ENCODE results near the gene COMT.
A peak's percentile ranks its signal among the peaks of the same experiment; 100 is the strongest.

The COMT gene

DNA sequence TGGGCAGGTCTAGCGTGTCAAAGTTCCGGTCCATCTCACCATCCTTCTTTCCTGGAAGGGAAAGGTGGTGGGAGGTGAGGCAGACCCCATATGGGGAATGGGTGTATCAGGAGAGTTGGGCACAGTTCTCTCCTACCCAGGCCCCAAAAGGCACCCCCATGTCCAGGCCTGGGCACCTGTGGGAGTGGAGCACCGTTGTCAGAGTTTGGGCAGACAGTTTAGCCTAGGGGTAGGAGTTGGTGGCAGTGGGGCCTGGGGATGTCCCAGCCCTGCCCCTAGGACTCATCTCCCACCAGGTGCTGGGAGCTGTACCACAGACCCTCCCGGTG is 34.1 kb downstream of the COMT start:
- ATAC-seq: no peak
- Mint-ChIP-seq H3K36me3 (no peaks in the 10 kb centered on the region), H3K27ac (no peak overlapping the region), H3K9me3 (no peaks in the 10 kb centered on the region), H3K27me3 (peaks cover 21% of the 10 kb centered on the region), H3K4me3 (no peak overlapping the region), H3K4me1 (peaks cover 18% of the 10 kb centered on the region)

- no peaks in the 10 kb centered on the region for H3K9me3 Mint-ChIP-seq
- no peak overlapping the region for H3K27ac Mint-ChIP-seq
- peaks cover 13% of the 10 kb centered on the region for H3K4me1 Mint-ChIP-seq
- no peak for ATAC-seq
- H3K4me3 Mint-ChIP-seq: no peak overlapping the region
- no peaks in the 10 kb centered on the region for H3K36me3 Mint-ChIP-seq
- H3K27me3 Mint-ChIP-seq: peaks cover 21% of the 10 kb centered on the region
These were observed 35.1 kb downstream of the COMT start for GRCh38 chr22:19976671-19977070.

DNA sequence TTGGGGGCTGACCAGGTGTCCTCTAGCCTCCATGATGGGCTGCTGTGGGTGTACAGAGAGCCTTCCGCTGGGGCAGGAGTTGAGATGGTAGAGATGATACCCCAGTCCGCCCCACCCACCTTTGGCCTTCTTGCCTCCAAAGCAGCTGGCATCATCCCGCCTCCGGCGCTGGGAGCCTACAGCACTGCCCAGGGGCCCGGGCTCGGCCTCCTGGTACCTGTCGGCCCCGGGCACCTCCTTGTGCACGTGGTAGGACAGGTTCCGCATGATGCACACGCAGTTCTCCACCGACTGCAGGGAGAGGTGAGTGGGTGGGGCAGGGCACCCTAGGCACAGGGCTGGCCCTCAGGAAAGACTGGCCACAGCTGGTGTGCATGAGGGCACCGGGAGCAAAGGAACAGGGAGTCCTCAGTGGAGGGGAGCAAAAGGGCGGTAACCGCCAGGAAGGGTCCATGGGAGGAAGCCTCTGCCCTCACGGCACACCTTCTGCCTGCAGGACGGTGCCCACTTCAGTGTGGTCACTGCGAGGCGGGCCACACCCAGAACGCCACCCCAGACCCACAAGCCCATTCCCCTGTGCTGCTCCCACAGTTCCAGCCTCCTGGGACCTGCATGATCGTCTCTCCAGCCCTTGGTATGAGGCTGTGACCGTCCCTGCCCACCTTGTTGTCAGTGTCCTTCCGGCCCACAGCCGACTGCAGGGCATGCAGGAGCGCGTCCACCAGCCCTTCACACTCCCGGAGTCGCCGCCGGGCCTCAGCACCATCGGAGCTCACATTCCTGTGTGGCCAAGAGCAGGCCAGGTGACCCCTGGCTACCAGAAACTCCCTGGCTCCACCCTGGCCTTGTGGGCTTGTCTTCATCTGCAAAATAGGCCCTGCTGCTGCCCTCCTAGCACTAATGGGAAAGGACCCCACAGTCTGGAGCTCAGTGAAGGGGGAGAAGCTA is 36.0 kb downstream of the COMT start:
- H3K9me3 Mint-ChIP-seq: no peaks in the 10 kb centered on the region
- peaks cover 21% of the 10 kb centered on the region for H3K27me3 Mint-ChIP-seq
- H3K36me3 Mint-ChIP-seq: no peaks in the 10 kb centered on the region
- no peak for ATAC-seq
- no peak overlapping the region for H3K27ac Mint-ChIP-seq
- H3K4me3 Mint-ChIP-seq: no peak overlapping the region
- H3K4me1 Mint-ChIP-seq: peaks cover 13% of the 10 kb centered on the region

- no peak overlapping the region for H3K27ac Mint-ChIP-seq
- peaks cover 13% of the 10 kb centered on the region for H3K4me1 Mint-ChIP-seq
- H3K9me3 Mint-ChIP-seq: no peaks in the 10 kb centered on the region
- peaks cover 23% of the 10 kb centered on the region for H3K27me3 Mint-ChIP-seq
- no peak overlapping the region for H3K4me3 Mint-ChIP-seq
- ATAC-seq: no peak
- no peaks in the 10 kb centered on the region for H3K36me3 Mint-ChIP-seq
These were observed 37.2 kb downstream of the COMT start for GRCh38 chr22:19978748-19979147.

DNA sequence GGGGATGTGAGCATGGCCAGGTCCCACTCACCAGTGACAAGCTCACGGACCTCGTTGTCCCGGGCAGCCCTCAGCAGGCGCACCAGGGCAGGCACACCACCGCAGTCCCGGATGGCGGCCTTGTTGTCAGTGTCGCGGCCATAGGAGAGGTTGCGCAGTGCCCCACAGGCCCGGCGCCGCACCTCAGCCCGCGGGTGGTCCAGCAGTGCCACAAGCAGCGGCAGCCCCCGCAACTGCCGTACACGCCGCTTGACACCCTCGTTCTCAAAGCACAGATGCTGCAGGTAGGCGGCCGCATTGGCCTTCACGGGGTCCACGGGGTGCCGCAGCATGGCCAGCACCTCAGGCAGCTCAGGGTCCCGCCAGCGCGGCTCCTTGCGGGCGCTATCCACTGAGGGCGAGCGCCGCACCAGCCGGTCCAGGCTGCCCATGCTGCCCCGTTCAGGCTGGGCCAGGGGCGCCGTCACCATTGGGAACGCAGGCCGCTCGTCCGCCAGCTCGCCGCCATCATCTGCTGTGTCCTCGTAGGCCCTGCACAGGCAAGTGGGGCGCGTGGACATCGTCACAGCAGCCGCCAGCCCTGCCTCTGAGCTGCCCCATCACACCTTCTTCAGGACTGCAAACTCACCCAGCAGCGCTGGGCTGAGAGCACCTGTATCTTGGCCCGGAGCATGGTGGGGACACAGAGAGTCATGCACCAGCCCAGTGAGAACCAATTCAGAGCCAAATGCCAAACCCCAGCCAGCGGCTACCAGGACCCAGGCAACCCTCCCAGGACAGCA is 38.3 kb downstream of the COMT start:
- Mint-ChIP-seq H3K4me1 (peaks cover 7% of the 10 kb centered on the region), H3K27ac (no peak overlapping the region), H3K4me3 (no peak overlapping the region), H3K36me3 (no peaks in the 10 kb centered on the region), H3K27me3 (peaks cover 23% of the 10 kb centered on the region), H3K9me3 (no peaks in the 10 kb centered on the region)
- ATAC-seq: no peak

- no peak overlapping the region for H3K4me3 Mint-ChIP-seq
- H3K27ac Mint-ChIP-seq: no peak overlapping the region
- no peaks in the 10 kb centered on the region for H3K9me3 Mint-ChIP-seq
- H3K4me1 Mint-ChIP-seq: no peaks in the 10 kb centered on the region
- no peak for ATAC-seq
- peaks cover 23% of the 10 kb centered on the region for H3K27me3 Mint-ChIP-seq
- H3K36me3 Mint-ChIP-seq: no peaks in the 10 kb centered on the region
These were observed 39.2 kb downstream of the COMT start for GRCh38 chr22:19980766-19981165.

- Mint-ChIP-seq H3K9me3 (no peaks in the 10 kb centered on the region), H3K4me3 (no peak overlapping the region), H3K27ac (no peak overlapping the region), H3K4me1 (peaks cover 3% of the 10 kb centered on the region), H3K36me3 (no peaks in the 10 kb centered on the region), H3K27me3 (peaks cover 23% of the 10 kb centered on the region)
- no peak for ATAC-seq
These were observed 39.8 kb downstream of the COMT start for GRCh38 chr22:19981171-19981960.

DNA sequence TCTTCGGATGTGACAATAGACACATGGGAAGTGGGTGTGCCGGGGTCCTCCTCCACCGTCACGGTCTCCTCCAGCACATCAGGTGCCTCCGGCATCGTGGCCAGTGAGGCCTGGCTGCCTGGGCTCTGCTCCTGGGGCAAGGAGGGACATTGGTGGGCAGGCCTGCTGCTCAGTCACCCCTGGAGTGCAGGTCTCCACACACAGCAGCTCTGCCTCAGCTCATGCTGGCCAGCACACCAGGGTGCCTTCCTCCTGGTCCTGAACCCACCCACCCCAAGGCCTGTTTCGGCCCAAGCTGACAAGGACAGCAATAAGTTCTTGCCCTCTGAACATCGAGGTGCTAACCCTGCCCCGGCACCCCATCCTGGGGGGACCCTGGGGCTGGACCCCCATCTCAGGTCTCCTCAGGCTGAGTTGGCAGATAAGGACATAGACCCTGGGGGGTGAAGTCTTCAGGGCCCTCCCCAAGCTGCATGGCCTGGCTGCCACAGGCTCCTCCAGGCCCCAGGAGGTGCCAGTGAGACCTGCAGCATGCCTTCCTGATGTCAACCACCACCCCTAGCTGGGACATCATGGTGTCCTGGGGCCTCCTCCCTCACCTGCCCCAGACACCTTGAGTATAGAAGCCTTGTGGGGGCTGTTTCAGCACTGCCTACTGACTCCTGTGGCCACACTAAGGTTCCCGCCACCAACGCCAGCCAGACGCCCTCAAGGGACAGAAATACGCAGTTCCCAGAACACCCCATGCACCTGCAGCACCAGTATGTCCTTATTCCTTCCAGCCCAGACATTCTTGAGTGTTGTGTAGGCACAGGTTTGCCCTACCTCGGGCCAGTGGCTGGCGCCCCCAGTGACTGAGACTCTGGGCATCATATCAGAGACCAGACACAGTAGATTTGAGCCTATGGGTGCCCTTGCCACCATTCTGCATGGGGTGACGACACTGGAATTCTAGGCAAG is 40.7 kb downstream of the COMT start:
- Mint-ChIP-seq H3K9me3 (no peaks in the 10 kb centered on the region), H3K36me3 (no peaks in the 10 kb centered on the region), H3K4me1 (peaks cover 6% of the 10 kb centered on the region), H3K27me3 (peaks cover 23% of the 10 kb centered on the region), H3K27ac (no peak overlapping the region), H3K4me3 (no peak overlapping the region)
- ATAC-seq: no peak

GRCh38 chr22:19982991-19983578 is 41.5 kb downstream of the COMT start:
- Mint-ChIP-seq H3K36me3 (no peaks in the 10 kb centered on the region), H3K27me3 (peaks cover 23% of the 10 kb centered on the region), H3K4me3 (no peak overlapping the region), H3K27ac (no peak overlapping the region), H3K9me3 (no peaks in the 10 kb centered on the region), H3K4me1 (peaks cover 6% of the 10 kb centered on the region)
- no peak for ATAC-seq

DNA sequence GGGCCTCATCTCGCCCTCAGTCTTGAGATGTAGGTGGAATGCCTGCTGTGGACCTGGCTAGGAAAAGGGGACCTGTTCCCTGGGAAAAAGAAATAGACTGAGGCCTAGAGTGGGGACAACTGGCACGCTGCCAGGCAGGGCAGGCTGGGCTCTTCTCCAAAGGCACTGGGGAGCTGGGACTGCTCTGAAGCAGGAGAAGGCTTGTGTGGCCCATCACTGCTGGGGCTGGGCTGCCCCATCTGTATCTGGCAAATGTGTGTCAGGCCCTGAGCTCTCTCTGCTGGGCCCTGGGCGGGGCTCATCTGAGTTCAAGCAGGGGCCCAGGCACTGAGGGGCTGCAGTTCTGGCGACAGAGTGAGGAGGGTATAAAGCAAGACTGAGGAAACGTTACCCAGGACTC is 42.2 kb downstream of the COMT start:
- ATAC-seq: no peak
- H3K4me1 Mint-ChIP-seq: peaks cover 6% of the 10 kb centered on the region
- no peak overlapping the region for H3K27ac Mint-ChIP-seq
- H3K27me3 Mint-ChIP-seq: peaks cover 23% of the 10 kb centered on the region
- H3K4me3 Mint-ChIP-seq: no peak overlapping the region
- H3K36me3 Mint-ChIP-seq: no peaks in the 10 kb centered on the region
- H3K9me3 Mint-ChIP-seq: no peaks in the 10 kb centered on the region

DNA sequence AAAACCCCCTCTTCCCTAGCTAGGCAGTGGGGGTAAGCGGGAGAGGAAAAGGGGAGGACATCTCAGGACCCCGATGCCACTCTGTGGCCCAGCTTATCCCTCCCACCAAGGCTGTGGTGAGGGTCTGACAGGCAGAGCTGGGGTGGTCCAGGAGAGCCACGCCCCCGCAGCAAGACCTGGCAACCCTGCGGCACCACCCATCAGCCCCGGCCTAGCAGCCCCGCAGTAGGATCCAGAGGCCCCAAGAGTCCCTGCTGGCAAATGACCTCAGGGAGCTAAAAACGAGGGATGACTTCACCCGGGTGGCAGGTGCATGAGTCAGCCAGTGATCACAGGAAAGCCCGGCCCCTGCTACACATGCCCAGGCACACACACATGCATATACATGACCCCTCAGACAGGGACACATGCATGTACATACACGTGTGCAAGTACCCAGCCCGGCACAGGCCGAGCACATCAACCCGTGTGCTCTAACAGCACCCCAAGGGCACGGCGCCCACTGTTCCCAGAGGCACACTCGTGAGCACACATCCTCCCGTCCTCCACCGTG is 42.7 kb downstream of the COMT start:
- Mint-ChIP-seq H3K27ac (no peak overlapping the region), H3K27me3 (peaks cover 23% of the 10 kb centered on the region), H3K4me1 (peaks cover 6% of the 10 kb centered on the region), H3K9me3 (no peaks in the 10 kb centered on the region), H3K4me3 (no peak overlapping the region), H3K36me3 (no peaks in the 10 kb centered on the region)
- no peak for ATAC-seq

DNA sequence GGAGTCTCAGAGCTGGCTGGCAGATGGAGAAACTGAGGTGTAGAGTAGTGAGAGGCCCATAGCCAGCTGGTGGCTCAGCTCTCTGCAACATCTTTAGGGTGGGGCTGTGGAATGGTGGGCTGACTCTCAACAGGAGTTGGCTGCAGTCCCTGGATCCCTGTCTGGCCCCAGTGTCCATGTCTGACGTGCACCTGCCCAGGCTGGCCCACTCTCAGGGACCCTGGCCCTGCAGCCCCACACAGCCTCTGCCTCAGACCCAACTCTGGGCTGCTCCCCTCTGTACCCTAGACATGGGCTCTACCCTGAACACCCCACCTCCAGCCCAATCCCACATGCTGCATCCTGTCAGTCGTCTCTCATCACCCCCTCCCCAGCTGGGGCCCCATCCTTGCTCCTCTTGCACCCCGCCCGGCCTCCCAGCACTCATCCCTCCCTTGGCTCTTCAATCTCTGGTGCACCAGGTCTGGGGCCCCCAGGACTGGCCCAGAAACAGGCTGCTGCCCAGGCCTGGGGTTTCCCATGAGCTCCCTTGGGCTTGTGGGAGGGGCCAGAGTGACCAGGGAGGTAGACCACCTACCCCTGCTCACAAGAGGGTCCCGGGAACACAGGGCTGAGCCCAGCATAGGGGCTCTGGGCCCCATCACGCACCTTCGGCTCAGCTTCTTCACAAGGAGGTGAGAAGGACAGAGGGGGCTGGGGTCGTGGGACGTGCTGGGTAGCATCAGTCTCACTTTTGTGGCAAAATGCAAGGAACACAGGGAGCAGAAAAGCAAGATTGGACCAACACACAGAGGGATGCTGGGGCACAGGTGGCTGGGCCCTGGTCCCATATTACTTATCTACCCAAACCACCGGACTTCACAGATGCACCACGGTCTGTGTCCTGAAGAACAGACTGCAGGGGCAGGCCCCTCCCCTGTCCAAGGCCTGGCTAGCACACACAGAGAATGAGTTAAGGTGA is 43.6 kb downstream of the COMT start:
- peaks cover 23% of the 10 kb centered on the region for H3K27me3 Mint-ChIP-seq
- peaks cover 6% of the 10 kb centered on the region for H3K4me1 Mint-ChIP-seq
- no peak overlapping the region for H3K27ac Mint-ChIP-seq
- ATAC-seq: no peak
- H3K9me3 Mint-ChIP-seq: no peaks in the 10 kb centered on the region
- no peaks in the 10 kb centered on the region for H3K36me3 Mint-ChIP-seq
- H3K4me3 Mint-ChIP-seq: no peak overlapping the region

GRCh38 chr22:19986011-19986409 is 44.4 kb downstream of the COMT start:
- Mint-ChIP-seq H3K27me3 (peaks cover 23% of the 10 kb centered on the region), H3K27ac (no peak overlapping the region), H3K9me3 (no peaks in the 10 kb centered on the region), H3K4me1 (peaks cover 6% of the 10 kb centered on the region), H3K36me3 (no peaks in the 10 kb centered on the region), H3K4me3 (peak overlapping the region; percentile 46)
- no peak for ATAC-seq

Measured in stimulated activated memory B cell treated with anti-CD40 and anti-IgM and Interleukin-4, amounts not matched to agents 10 μg/mL and 1 μg/mL and 100 μg/mL, for 72 hours (primary cell).